B cell (primary cell): ENCODE data around the gene ZBED4. TPM values are rescaled to one million over a fixed set of nuclear protein-coding genes. Genes with fewer than 3 reads are reported as not detected.

Experiments used
- ATAC-seq: fragments of 200-7000 bp; cut with Tn5 transposase; one replicate; pipeline ENCODE4 v1.10.0; 2021; ENCODE audit warnings: low read depth, mild to moderate bottlenecking, moderate number of reproducible peaks, moderate library complexity
- CTCF ChIA-PET: fragments of 350-600 bp; sonication (Branson Sonifier 250); formaldehyde crosslinking; loops from one replicate; lab custom pipeline; 2021; ENCODE audit warnings: antibody characterized with exemption, inconsistent platforms; lab: Charles Lee
- POLR2A ChIA-PET: fragments of 350-600 bp; sonication (Branson Sonifier 250); formaldehyde crosslinking; loops from one replicate; lab custom pipeline; 2021; ENCODE audit warnings: antibody characterized with exemption; lab: Charles Lee
- DNase-seq: peaks from one replicate; pipeline ENCODE4 v3.0.0; 2013
- H2AFZ ChIP-seq: 2 replicates; pipeline ENCODE4 v1.6.1; 2012; ENCODE audit warnings: mild to moderate bottlenecking, low read depth, low read length; ENCODE audit not compliant: insufficient read depth, poor library complexity, severe bottlenecking
- H3K27ac ChIP-seq, 2 donors: 1 replicate in 1 of 2; 2 replicates in 1 of 2; pipeline ENCODE4 v1.5.1; 2012 to 2013; ENCODE audit warnings: low read length in 2 of 2, mild to moderate bottlenecking in 2 of 2, moderate library complexity in 1 of 2
- H3K27me3 ChIP-seq, 4 experiments: fragments of 200-600 bp in 1 of 4; sonication (generic) in 1 of 4; replicated peaks in 1 of 4; 1 replicate in 2 of 4; 2 replicates in 2 of 4; pipeline versions ENCODE4 v1.6.1 to v1.7.0; 2013 to 2016; ENCODE audit warnings: low read length in 3 of 4, mild to moderate bottlenecking in 2 of 4, mixed read lengths in 1 of 4, moderate library complexity in 1 of 4; ENCODE audit not compliant: insufficient read depth in 4 of 4, control insufficient read depth in 3 of 4; ENCODE audit errors: control extremely low read depth in 1 of 4
- H3K36me3 ChIP-seq, 2 experiments: replicated peaks in 1 of 2; 1 replicate in 1 of 2; 2 replicates in 1 of 2; pipeline versions ENCODE4 v1.6.1 to v1.7.1; 2013; ENCODE audit warnings: low read length in 1 of 2; ENCODE audit not compliant: insufficient read depth in 2 of 2, control insufficient read depth in 1 of 2; ENCODE audit errors: control extremely low read depth in 1 of 2, extremely low read depth in 1 of 2
- H3K4me1 ChIP-seq, 2 donors: fragments of 200-600 bp in 1 of 2; sonication (generic) in 1 of 2; 1 replicate in 1 of 2; 2 replicates in 1 of 2; pipeline versions ENCODE4 v1.5.1 to v1.6.1; 2013 to 2017; ENCODE audit warnings: low read length in 2 of 2; ENCODE audit not compliant: control insufficient read depth in 2 of 2, insufficient read depth in 2 of 2
- H3K4me2 ChIP-seq: replicated peaks from 2 replicates; pipeline ENCODE3; 2012; ENCODE audit warnings: mild to moderate bottlenecking, low read depth, low read length; ENCODE audit not compliant: poor library complexity, severe bottlenecking
- H3K4me3 ChIP-seq, 5 experiments: fragments of 200-600 bp in 1 of 5; sonication (generic) in 1 of 5; 1 replicate in 3 of 5; 2 replicates in 2 of 5; pipeline versions ENCODE4 v1.5.1 to v1.7.0; 2011 to 2016; ENCODE audit warnings: low read length in 4 of 5, mild to moderate bottlenecking in 4 of 5, low read depth in 2 of 5, control low read depth in 1 of 5, moderate library complexity in 1 of 5; ENCODE audit not compliant: insufficient read depth in 1 of 5; ENCODE audit errors: control extremely low read depth in 1 of 5, extremely low read depth in 1 of 5
- H3K79me2 ChIP-seq: fragments of 200-600 bp; sonication (generic); one replicate; pipeline ENCODE4 v1.6.0; 2016; ENCODE audit warnings: low read length; ENCODE audit not compliant: control insufficient read depth, insufficient read depth
- H3K9ac ChIP-seq: fragments of 200-600 bp; sonication (generic); 2 replicates; pipeline ENCODE4 v1.6.1; 2017; ENCODE audit warnings: mild to moderate bottlenecking, low read length, moderate library complexity
- H3K9me3 ChIP-seq, 3 donors: one replicate each; pipeline versions ENCODE4 v1.6.1 to v1.7.1; 2013; ENCODE audit warnings: low read length in 2 of 3; ENCODE audit not compliant: control insufficient read depth in 2 of 3, insufficient read depth in 1 of 3; ENCODE audit errors: control extremely low read depth in 1 of 3
- H4K20me1 ChIP-seq: 2 replicates; pipeline ENCODE4 v1.6.0; 2012; ENCODE audit warnings: mild to moderate bottlenecking, low read length; ENCODE audit not compliant: insufficient read depth, control insufficient read depth, poor library complexity, severe bottlenecking
- H3K27ac Mint-ChIP-seq: one replicate; pipeline ENCODE4 v1.8.0; 2021; ENCODE audit warnings: mixed read lengths
- H3K27me3 Mint-ChIP-seq: one replicate; pipeline ENCODE4 v1.8.0; 2021; ENCODE audit warnings: mixed read lengths
- H3K4me1 Mint-ChIP-seq: one replicate; pipeline ENCODE4 v1.8.0; 2021; ENCODE audit warnings: mixed read lengths
- H3K4me3 Mint-ChIP-seq: one replicate; pipeline ENCODE4 v1.8.0; 2021; ENCODE audit warnings: mixed read lengths
- H3K9me3 Mint-ChIP-seq: one replicate; pipeline ENCODE4 v1.8.0; 2022; ENCODE audit warnings: mixed read lengths; ENCODE audit not compliant: insufficient read depth
- EZH2 ChIP-seq: IDR thresholded peaks from 2 replicates; pipeline ENCODE4 v1.6.1; 2012; ENCODE audit warnings: borderline replicate concordance, low read depth, mild to moderate bottlenecking, moderate library complexity, low read length; ENCODE audit not compliant: insufficient read depth, poor library complexity, severe bottlenecking
- WGBS: methylation state at CpG from one replicate; pipeline ENCODE4 v1.1.5; 2013; ENCODE audit warnings: missing lambda C conversion rate; ENCODE audit not compliant: insufficient coverage; 5-methylcytosine and 5-hydroxymethylcytosine counted together
- intact Hi-C: fragments of 100-400 bp; cut with micrococcal nuclease; formaldehyde crosslinking; loops from one replicate; pipeline ENCODE4 v1.10.0; 2022
- polyA plus RNA-seq: library from polyadenylated mRNA; depleted of rRNA; stranded (reverse); fragments of >200 nt; gene quantifications from 2 replicates; pipeline ENCODE4 v1.2.3, GENCODE V29; 2012
- total RNA-seq, 2 donors: library from RNA; stranded (reverse); fragments of 120-200 nt in 1 of 2; gene quantifications; 1 replicate in 1 of 2; 2 replicates in 1 of 2; pipeline versions ENCODE4 v1.2.3 to v1.2.4, GENCODE V29; 2013 to 2022
- TF ChIP-seq, protein P1 (sequence below): fragments of 200-600 bp; IDR thresholded peaks from one replicate; pipeline ENCODE4 v1.8.0; 2022; ENCODE audit warnings: antibody characterized with exemption, mild to moderate bottlenecking

Gene ZBED4
- total and polyA plus RNA-seq, 2 donors (not counting 1 experiment from before 2014, with no cell fraction given): 5.9 to 14.6 TPM

DNA sequence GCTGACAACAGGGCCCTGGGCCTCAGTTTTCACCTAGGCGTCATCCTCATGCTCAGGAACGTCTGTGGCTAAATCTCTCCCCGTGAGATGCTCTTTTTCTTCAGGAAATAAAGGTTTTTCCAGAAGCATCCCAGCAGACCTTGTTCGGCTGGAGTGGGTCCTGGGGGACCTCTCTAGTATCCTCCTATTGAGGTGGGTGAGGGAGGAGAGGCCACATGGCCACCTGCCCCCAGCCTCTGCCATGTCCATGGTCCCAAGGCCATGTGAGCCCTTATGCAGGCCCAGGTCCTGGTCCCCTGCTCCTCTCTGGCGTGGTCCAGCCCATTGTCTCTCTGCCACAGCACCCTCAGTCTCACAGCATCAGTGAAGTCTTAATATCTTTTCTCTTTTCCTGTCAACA lies 42.6 kb downstream of the ZBED4 start:
- Histone ChIP-seq H3K27me3 (no peaks in the 10 kb centered on the region), H3K4me1 (no peaks in the 10 kb centered on the region), H3K27ac (no peak overlapping the region), H3K4me2 (no peak overlapping the region), H4K20me1 (peaks cover 2% of the 10 kb centered on the region), H3K9ac (no peak overlapping the region), H3K36me3 (peaks cover 0 to 11% of the 10 kb centered on the region in 2 experiments), H2AFZ (no peak overlapping the region), H3K9me3 (peaks cover 0 to 11% (median 6%) of the 10 kb centered on the region in 3 donors), H3K79me2 (no peaks in the 10 kb centered on the region), H3K4me3 (no peak overlapping the region)
- ATAC-seq: no peak
- Mint-ChIP-seq H3K4me1 (no peaks in the 10 kb centered on the region), H3K27ac (no peak overlapping the region), H3K27me3 (no peaks in the 10 kb centered on the region), H3K9me3 (peaks cover 7% of the 10 kb centered on the region), H3K4me3 (no peak overlapping the region)
- ChIA-PET POLR2A (no interaction called here), CTCF (no interaction called here)
- WGBS: 96% methylated on average over 3 of the region's 5 CpGs
- TF ChIP-seq, protein P1, sequence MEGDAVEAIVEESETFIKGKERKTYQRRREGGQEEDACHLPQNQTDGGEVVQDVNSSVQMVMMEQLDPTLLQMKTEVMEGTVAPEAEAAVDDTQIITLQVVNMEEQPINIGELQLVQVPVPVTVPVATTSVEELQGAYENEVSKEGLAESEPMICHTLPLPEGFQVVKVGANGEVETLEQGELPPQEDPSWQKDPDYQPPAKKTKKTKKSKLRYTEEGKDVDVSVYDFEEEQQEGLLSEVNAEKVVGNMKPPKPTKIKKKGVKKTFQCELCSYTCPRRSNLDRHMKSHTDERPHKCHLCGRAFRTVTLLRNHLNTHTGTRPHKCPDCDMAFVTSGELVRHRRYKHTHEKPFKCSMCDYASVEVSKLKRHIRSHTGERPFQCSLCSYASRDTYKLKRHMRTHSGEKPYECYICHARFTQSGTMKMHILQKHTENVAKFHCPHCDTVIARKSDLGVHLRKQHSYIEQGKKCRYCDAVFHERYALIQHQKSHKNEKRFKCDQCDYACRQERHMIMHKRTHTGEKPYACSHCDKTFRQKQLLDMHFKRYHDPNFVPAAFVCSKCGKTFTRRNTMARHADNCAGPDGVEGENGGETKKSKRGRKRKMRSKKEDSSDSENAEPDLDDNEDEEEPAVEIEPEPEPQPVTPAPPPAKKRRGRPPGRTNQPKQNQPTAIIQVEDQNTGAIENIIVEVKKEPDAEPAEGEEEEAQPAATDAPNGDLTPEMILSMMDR: no peak
- no peak for TF ChIP-seq EZH2
- no peak for DNase-seq
- intact Hi-C loops: no loop called here

DNA sequence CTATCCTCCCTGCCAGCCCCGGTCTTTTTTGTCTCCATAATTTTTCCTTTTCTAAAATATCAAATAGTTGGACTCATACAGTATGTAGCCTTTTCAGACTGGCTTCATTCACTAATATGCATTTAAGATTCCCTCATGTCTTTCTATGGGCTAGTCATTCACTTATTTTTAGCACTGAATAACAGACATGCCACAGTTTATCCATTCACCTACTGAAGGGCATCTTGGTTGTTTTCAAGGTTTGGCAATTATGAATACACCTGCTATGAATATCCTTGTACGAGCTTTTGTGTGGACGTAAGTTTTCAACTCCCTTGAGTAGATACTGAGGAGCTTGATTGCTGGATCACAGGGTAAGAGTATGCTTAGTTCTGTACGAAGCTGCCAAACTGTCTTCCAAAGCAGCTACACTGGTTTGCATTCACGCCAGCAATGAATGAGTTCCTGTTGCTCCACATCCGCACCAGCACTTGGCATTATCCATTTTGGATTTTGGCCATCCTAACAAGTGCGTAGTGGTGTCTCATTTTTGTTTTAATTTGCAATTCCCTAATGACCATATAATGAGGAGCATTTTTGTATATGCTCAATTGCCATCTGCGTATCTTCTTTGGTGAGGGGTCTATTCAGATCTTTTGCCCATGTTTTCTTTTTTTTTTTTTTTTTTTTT lies 43.5 kb downstream of the ZBED4 start:
- intact Hi-C loops: no loop called here
- TF ChIP-seq EZH2: no peak
- TF ChIP-seq, protein P1: no peak
- no peak overlapping the region for H3K4me3 ChIP-seq
- POLR2A ChIA-PET: no interaction called here
- no peak overlapping the region for H2AFZ ChIP-seq
- H3K4me3 Mint-ChIP-seq: no peak overlapping the region
- DNase-seq (no peak), ATAC-seq (no peak)
- H3K27me3 ChIP-seq: no peaks in the 10 kb centered on the region
- H3K27me3 Mint-ChIP-seq: no peaks in the 10 kb centered on the region
- no peaks in the 10 kb centered on the region for H4K20me1 ChIP-seq
- peaks cover 0 to 20% of the 10 kb centered on the region in 2 experiments for H3K36me3 ChIP-seq
- CTCF ChIA-PET: interaction anchor here (0.7 kb wide), 1 partner anchor 50 kb away, joined by 3 read pairs; no protein-coding TSS in a partner anchor
- H3K9me3 Mint-ChIP-seq: peaks cover 4% of the 10 kb centered on the region
- H3K79me2 ChIP-seq: no peaks in the 10 kb centered on the region
- no peak overlapping the region for H3K9ac ChIP-seq
- no peak overlapping the region for H3K4me2 ChIP-seq
- H3K27ac ChIP-seq: no peak overlapping the region
- no peak overlapping the region for H3K27ac Mint-ChIP-seq
- no peaks in the 10 kb centered on the region for H3K4me1 Mint-ChIP-seq
- H3K4me1 ChIP-seq: no peaks in the 10 kb centered on the region
- 100% methylated on average over 5 of the region's 8 CpGs for WGBS
- H3K9me3 ChIP-seq: peaks cover 0 to 18% (median 6%) of the 10 kb centered on the region in 3 donors
